Mammary epithelial cell (primary cell): Measurements from ENCODE around the gene APCDD1.

Experiments used
- EZH2 ChIP-seq: IDR thresholded peaks from 2 replicates; pipeline ENCODE4 v1.6.1; 2012; ENCODE audit warnings: low read length, inconsistent platforms, borderline replicate concordance
- TF ChIP-seq, protein P1 (sequence below), 2 donors: IDR thresholded peaks in 1 of 2; conservative IDR thresholded peaks in 1 of 2; 2 replicates each; pipeline ENCODE4 v1.5.1; 2011 to 2012; ENCODE audit warnings: inconsistent platforms in 2 of 2, low read length in 2 of 2, mild to moderate bottlenecking in 2 of 2, control low read depth in 1 of 2, low read depth in 1 of 2; ENCODE audit not compliant: insufficient read depth in 1 of 2; ENCODE audit errors: extremely low read depth in 1 of 2

DNA sequence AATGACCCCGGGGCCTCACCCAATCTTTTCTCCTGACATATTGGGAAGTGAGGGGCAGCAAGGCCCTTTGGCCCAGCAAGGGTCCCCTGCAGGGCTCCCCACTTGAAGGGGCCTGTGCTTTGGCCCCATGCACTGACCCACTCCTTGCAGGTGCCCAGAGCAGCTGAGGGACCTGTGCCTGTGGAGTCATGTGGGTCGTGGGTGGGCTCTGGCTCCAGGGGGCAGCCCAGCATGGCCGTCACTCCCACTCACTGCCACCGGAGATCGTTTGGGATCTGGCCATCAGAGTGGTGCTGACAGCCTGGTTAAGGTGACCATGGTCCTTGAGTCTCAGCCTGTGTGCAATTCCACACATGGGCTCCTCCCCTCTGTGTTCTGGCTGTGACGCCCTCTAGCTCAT is 31.7 kb upstream of the APCDD1 start:
- TF ChIP-seq, protein P1, sequence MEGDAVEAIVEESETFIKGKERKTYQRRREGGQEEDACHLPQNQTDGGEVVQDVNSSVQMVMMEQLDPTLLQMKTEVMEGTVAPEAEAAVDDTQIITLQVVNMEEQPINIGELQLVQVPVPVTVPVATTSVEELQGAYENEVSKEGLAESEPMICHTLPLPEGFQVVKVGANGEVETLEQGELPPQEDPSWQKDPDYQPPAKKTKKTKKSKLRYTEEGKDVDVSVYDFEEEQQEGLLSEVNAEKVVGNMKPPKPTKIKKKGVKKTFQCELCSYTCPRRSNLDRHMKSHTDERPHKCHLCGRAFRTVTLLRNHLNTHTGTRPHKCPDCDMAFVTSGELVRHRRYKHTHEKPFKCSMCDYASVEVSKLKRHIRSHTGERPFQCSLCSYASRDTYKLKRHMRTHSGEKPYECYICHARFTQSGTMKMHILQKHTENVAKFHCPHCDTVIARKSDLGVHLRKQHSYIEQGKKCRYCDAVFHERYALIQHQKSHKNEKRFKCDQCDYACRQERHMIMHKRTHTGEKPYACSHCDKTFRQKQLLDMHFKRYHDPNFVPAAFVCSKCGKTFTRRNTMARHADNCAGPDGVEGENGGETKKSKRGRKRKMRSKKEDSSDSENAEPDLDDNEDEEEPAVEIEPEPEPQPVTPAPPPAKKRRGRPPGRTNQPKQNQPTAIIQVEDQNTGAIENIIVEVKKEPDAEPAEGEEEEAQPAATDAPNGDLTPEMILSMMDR (conservative IDR thresholded peaks at IDR 0.05 in 1 of 2, IDR thresholded peaks at IDR 0.05 in 1 of 2; ENCODE audit: extremely low read depth in 1 of 2, insufficient read depth in 1 of 2, low read depth in 1 of 2, low read length in 2 of 2): no peak
- TF ChIP-seq EZH2: no peak
